ENCODE measurements around the gene CEP128. TPM values are rescaled to one million over a fixed set of nuclear protein-coding genes. Genes with fewer than 3 reads are reported as not detected.

The CEP128 gene
- total and polyA plus RNA-seq, 2 experiments from 2014 or later = 7.6 to 17.6 TPM

DNA sequence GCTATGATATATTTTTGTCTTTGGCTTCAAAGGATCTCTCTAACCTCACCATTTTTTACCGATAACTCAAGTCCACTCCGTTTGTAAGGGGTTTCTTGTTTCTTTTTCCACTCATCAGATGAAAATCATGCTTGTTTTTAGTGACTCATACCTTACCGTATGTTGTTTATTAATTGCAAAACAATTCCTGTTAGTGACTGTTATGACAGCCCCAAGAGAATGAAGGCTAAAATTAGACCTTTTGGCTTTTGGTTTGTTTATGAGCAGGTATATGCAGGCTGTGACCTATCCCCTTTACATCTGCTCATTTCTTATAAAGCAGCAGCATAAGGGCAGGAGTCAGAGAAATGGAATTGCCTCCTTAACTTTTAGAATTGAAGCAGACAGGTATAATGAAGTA lies 319.8 kb downstream of the CEP128 start (continued):
- TF ChIP-seq, protein P1, sequence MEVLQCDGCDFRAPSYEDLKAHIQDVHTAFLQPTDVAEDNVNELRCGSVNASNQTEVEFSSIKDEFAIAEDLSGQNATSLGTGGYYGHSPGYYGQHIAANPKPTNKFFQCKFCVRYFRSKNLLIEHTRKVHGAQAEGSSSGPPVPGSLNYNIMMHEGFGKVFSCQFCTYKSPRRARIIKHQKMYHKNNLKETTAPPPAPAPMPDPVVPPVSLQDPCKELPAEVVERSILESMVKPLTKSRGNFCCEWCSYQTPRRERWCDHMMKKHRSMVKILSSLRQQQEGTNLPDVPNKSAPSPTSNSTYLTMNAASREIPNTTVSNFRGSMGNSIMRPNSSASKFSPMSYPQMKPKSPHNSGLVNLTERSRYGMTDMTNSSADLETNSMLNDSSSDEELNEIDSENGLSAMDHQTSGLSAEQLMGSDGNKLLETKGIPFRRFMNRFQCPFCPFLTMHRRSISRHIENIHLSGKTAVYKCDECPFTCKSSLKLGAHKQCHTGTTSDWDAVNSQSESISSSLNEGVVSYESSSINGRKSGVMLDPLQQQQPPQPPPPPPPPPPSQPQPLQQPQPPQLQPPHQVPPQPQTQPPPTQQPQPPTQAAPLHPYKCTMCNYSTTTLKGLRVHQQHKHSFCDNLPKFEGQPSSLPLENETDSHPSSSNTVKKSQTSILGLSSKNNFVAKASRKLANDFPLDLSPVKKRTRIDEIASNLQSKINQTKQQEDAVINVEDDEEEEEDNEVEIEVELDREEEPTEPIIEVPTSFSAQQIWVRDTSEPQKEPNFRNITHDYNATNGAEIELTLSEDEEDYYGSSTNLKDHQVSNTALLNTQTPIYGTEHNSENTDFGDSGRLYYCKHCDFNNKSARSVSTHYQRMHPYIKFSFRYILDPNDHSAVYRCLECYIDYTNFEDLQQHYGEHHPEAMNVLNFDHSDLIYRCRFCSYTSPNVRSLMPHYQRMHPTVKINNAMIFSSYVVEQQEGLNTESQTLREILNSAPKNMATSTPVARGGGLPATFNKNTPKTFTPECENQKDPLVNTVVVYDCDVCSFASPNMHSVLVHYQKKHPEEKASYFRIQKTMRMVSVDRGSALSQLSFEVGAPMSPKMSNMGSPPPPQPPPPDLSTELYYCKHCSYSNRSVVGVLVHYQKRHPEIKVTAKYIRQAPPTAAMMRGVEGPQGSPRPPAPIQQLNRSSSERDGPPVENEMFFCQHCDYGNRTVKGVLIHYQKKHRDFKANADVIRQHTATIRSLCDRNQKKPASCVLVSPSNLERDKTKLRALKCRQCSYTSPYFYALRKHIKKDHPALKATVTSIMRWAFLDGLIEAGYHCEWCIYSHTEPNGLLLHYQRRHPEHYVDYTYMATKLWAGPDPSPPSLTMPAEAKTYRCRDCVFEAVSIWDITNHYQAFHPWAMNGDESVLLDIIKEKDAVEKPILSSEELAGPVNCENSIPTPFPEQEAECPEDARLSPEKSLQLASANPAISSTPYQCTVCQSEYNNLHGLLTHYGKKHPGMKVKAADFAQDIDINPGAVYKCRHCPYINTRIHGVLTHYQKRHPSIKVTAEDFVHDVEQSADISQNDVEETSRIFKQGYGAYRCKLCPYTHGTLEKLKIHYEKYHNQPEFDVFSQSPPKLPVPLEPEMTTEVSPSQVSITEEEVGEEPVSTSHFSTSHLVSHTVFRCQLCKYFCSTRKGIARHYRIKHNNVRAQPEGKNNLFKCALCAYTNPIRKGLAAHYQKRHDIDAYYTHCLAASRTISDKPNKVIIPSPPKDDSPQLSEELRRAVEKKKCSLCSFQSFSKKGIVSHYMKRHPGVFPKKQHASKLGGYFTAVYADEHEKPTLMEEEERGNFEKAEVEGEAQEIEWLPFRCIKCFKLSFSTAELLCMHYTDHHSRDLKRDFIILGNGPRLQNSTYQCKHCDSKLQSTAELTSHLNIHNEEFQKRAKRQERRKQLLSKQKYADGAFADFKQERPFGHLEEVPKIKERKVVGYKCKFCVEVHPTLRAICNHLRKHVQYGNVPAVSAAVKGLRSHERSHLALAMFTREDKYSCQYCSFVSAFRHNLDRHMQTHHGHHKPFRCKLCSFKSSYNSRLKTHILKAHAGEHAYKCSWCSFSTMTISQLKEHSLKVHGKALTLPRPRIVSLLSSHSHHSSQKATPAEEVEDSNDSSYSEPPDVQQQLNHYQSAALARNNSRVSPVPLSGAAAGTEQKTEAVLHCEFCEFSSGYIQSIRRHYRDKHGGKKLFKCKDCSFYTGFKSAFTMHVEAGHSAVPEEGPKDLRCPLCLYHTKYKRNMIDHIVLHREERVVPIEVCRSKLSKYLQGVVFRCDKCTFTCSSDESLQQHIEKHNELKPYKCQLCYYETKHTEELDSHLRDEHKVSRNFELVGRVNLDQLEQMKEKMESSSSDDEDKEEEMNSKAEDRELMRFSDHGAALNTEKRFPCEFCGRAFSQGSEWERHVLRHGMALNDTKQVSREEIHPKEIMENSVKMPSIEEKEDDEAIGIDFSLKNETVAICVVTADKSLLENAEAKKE (CRISPR knock-in tag; IDR thresholded peaks at IDR 0.05) = no peak
- TF ChIP-seq ZNF331 (CRISPR knock-in tag; IDR thresholded peaks at IDR 0.05; ENCODE audit: low read depth) (no peak), ZNF114 (CRISPR knock-in tag; IDR thresholded peaks at IDR 0.05) (no peak)

GRCh38 chr14:80620434-80620833 lies 321.1 kb downstream of the CEP128 start:
- no peaks in the 10 kb centered on the region for H3K27me3 Mint-ChIP-seq (ENCODE audit: insufficient read depth, low read depth, poor library complexity)
- no peak overlapping the region for H3K4me3 Mint-ChIP-seq
- H3K4me1 ChIP-seq (ENCODE audit: insufficient read depth) = no peaks in the 10 kb centered on the region
- peaks cover 3% of the 10 kb centered on the region; the same call in 1 of the 3 replicates for H3K4me1 Mint-ChIP-seq
- H3K27ac ChIP-seq (ENCODE audit: low read depth) = no peak overlapping the region
- H3K27ac Mint-ChIP-seq = no peak overlapping the region
- H3K36me3 ChIP-seq (ENCODE audit: insufficient read depth) = no peaks in the 10 kb centered on the region
- no peaks in the 10 kb centered on the region for H3K79me2 ChIP-seq (replicated peaks; ENCODE audit: insufficient read depth)
- H3K27me3 ChIP-seq (ENCODE audit: insufficient read depth) = no peaks in the 10 kb centered on the region
- no peaks in the 10 kb centered on the region for H3K9me2 ChIP-seq (ENCODE audit: insufficient read depth)
- 0 out of 3 replicates have a peak, but pooled peaks cover 3% of the 10 kb centered on the region for H3K36me3 Mint-ChIP-seq (ENCODE audit: low read depth)
- H3K4me3 ChIP-seq = no peak overlapping the region
- H3K4me2 ChIP-seq = no peak overlapping the region
- ATAC-seq = no peak
- no peaks in the 10 kb centered on the region for H3K9me3 Mint-ChIP-seq
- no peaks in the 10 kb centered on the region for H3F3A ChIP-seq (replicated peaks; ENCODE audit: low read depth)
- no peak for DNase-seq (ENCODE audit: low spot score)
- no peak overlapping the region for H2AFZ ChIP-seq
- no peaks in the 10 kb centered on the region for H4K20me1 ChIP-seq (replicated peaks; ENCODE audit: insufficient read depth)
- TF ChIP-seq, protein P2, sequence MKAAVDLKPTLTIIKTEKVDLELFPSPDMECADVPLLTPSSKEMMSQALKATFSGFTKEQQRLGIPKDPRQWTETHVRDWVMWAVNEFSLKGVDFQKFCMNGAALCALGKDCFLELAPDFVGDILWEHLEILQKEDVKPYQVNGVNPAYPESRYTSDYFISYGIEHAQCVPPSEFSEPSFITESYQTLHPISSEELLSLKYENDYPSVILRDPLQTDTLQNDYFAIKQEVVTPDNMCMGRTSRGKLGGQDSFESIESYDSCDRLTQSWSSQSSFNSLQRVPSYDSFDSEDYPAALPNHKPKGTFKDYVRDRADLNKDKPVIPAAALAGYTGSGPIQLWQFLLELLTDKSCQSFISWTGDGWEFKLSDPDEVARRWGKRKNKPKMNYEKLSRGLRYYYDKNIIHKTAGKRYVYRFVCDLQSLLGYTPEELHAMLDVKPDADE (IDR thresholded peaks at IDR 0.05) = no peak
- TF ChIP-seq EZH2 (IDR thresholded peaks at IDR 0.05; ENCODE audit: low read depth, unreplicated experiment) (no peak), CREB1 (CRISPR knock-in tag; IDR thresholded peaks at IDR 0.05; ENCODE audit: low read depth) (no peak), EZH2phosphoT487 (IDR thresholded peaks at IDR 0.05; ENCODE audit: unreplicated experiment) (no peak), POLR2AphosphoS5 (IDR thresholded peaks at IDR 0.05; ENCODE audit: low read depth) (no peak), NANOG (IDR thresholded peaks at IDR 0.05; ENCODE audit: borderline replicate concordance) (no peak), STAT1 (IDR thresholded peaks at IDR 0.05; ENCODE audit: unreplicated experiment) (no peak), ZNF331 (CRISPR knock-in tag; IDR thresholded peaks at IDR 0.05; ENCODE audit: low read depth) (no peak), ZNF114 (CRISPR knock-in tag; IDR thresholded peaks at IDR 0.05) (no peak), JUNB (IDR thresholded peaks at IDR 0.05; ENCODE audit: unreplicated experiment) (no peak)
- TF ChIP-seq, protein P3, sequence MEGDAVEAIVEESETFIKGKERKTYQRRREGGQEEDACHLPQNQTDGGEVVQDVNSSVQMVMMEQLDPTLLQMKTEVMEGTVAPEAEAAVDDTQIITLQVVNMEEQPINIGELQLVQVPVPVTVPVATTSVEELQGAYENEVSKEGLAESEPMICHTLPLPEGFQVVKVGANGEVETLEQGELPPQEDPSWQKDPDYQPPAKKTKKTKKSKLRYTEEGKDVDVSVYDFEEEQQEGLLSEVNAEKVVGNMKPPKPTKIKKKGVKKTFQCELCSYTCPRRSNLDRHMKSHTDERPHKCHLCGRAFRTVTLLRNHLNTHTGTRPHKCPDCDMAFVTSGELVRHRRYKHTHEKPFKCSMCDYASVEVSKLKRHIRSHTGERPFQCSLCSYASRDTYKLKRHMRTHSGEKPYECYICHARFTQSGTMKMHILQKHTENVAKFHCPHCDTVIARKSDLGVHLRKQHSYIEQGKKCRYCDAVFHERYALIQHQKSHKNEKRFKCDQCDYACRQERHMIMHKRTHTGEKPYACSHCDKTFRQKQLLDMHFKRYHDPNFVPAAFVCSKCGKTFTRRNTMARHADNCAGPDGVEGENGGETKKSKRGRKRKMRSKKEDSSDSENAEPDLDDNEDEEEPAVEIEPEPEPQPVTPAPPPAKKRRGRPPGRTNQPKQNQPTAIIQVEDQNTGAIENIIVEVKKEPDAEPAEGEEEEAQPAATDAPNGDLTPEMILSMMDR (conservative IDR thresholded peaks at IDR 0.05; ENCODE audit: low read depth in 2 of 2) = no peak
